Lower leg skin (tissue), 3 donors: ENCODE data around the gene CABLES1.

Experiments
- POLR2A ChIP-seq, 2 donors: fragments of 450-650 bp; IDR thresholded peaks; one replicate each; pipeline ENCODE4 v1.6.1; 2016 to 2017; ENCODE audit warnings: antibody characterized with exemption in 2 of 2, mild to moderate bottlenecking in 1 of 2, moderate library complexity in 1 of 2
- TF ChIP-seq, protein P1 (sequence below), 3 donors: fragments of 450-650 bp; IDR thresholded peaks; one replicate each; pipeline ENCODE4 v1.5.1; 2016; ENCODE audit warnings: antibody characterized with exemption in 3 of 3, mild to moderate bottlenecking in 3 of 3, moderate library complexity in 2 of 3

- TF ChIP-seq POLR2A (IDR thresholded peaks at IDR 0.05): no peak
- TF ChIP-seq, protein P1, sequence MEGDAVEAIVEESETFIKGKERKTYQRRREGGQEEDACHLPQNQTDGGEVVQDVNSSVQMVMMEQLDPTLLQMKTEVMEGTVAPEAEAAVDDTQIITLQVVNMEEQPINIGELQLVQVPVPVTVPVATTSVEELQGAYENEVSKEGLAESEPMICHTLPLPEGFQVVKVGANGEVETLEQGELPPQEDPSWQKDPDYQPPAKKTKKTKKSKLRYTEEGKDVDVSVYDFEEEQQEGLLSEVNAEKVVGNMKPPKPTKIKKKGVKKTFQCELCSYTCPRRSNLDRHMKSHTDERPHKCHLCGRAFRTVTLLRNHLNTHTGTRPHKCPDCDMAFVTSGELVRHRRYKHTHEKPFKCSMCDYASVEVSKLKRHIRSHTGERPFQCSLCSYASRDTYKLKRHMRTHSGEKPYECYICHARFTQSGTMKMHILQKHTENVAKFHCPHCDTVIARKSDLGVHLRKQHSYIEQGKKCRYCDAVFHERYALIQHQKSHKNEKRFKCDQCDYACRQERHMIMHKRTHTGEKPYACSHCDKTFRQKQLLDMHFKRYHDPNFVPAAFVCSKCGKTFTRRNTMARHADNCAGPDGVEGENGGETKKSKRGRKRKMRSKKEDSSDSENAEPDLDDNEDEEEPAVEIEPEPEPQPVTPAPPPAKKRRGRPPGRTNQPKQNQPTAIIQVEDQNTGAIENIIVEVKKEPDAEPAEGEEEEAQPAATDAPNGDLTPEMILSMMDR (IDR thresholded peaks at IDR 0.05): no peak
Measured at GRCh38 chr18:23154030-23154429, 18.7 kb downstream of the CABLES1 start.
